Measurements from ENCODE around the gene S1PR2. TPM values are rescaled to one million over a fixed set of nuclear protein-coding genes. Genes with fewer than 3 reads are reported as not detected.
"Not testable (repeated sequence)": the region's sequence is repeated elsewhere in the genome, so short reads cannot be mapped to it uniquely, and the experiment has no call there.

S1PR2 gene
- total RNA-seq, 1 experiment from 2014 or later = 1.7 TPM

DNA sequence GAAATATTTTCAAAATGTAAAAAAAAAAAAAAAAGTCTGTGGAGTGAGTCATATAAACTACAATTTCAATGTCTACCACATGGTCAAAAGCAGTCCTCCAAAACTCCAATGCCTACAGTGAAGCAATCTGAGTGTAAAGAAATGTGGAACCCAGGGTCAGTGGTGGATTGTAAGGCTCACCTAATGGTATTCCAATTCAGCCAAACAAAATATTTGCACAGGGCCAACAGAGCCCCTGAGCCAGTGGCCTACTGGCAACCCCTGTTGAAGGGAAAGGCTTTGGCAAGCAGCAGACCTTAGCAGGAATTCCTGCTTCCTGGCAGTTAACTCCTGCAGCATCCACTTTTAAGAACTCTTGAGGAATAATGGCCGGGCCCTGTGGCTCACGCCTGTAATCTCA, 39.8 kb downstream of the S1PR2 start:
- DNase-seq (ENCODE audit: low spot score) = no peak

DNA sequence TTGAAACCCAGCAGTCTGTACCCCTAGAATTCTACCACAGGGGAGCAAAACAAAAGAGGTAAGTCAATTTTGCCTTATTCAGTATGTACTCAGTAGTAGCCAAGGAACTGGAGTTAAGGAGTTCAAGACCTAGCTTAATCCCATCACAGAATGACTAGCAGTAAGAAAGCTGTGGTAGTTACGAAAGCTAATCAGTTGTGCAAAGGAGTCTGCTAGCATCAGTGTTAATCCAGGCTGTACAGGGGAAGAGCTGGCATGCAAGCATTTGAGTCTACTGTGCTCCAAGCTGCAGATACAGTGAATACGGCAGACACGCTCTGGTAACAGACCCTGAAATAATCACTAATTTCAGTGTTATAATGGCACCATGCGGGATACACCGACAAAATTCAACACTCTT, 41.1 kb downstream of the S1PR2 start:
- DNase-seq (ENCODE audit: low spot score) = no peak

DNA sequence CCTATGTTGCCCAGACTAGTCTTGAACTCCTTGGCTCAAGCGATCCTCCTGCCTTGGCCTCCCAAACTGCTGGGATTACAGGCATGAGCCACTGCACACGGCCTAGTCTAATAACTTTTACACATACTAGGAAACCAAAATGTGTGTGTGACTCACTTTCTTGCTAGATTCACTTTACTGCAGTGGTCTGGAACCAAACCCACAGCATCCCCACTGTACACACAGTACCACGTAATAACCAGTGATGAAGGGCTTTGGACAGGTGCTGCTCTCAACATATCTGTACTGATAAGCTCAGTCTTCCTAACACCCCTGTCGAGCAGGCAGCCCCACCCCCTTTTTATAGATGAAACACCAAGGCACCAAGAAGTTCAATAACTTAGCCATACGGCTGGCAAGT, 41.5 kb downstream of the S1PR2 start:
- no peak for DNase-seq (ENCODE audit: low spot score)

- DNase-seq (ENCODE audit: low spot score) = no peak
These were observed 43.8 kb downstream of the S1PR2 start for GRCh38 chr19:10187315-10187714.

DNA sequence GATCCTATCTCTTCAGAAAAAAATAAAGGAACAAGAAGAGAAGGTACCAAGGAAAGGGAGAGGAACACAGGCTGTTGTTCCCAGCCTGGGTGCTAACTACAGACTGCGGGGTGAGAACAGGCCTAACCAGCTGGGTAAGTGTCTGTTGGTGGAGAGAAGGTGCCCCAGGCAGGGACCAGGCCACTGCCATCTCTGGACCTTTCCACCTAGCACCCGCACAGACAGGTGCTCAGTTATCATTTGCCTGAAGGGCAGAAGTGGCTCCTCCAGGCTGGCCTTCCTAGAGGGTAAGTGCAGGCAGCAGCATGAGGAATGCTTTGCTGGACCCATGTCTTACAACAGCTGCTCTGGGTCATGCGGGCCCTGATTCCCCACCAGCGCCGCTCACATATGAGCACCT, 46.5 kb downstream of the S1PR2 start:
- DNase-seq (ENCODE audit: low spot score) = no peak

- no peak for DNase-seq (ENCODE audit: low spot score)
These were observed 47.2 kb downstream of the S1PR2 start for GRCh38 chr19:10183926-10184325.

DNA sequence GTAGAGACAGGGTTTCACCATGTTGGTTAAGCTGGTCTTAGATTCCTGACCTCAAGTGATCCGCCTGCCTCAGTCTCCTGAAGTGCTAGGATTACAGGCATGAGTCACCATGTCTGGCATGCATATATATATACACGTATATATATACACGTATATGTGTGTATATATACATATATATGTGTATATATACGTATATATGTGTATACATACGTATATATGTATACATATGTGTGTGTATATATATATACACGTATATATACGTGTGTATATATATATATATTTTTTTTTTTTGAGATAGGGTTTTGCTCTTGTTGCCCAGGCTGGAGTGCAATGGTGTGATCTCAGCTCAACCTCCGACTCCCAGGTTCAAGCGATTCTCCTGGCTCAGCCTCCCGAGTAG, 48.3 kb downstream of the S1PR2 start:
- no peak for DNase-seq (ENCODE audit: low spot score)

- DNase-seq (ENCODE audit: low spot score) = no peak
These were observed 49.1 kb downstream of the S1PR2 start for GRCh38 chr19:10182076-10182475.

GRCh38 chr19:10180459-10180858, 50.7 kb downstream of the S1PR2 start:
- DNase-seq (ENCODE audit: low spot score) = no peak

GRCh38 chr19:10180024-10180423, 51.1 kb downstream of the S1PR2 start:
- DNase-seq (ENCODE audit: low spot score) = not testable (repeated sequence)

GRCh38 chr19:10173527-10173926, 57.6 kb downstream of the S1PR2 start:
- peak; percentile 56 for DNase-seq (ENCODE audit: low spot score)

Other genes starting within 250 kb of the S1PR2 start
- gene COL5A3, start 220.8 kb downstream of the S1PR2 start, total RNA-seq (2014; rRNA removed; shearing (Covaris generic)) = 0.02 and 0.22 TPM in 2 replicates
- not detected in 2 replicates for gene RDH8, start 217.8 kb downstream of the S1PR2 start, total RNA-seq (2014; rRNA removed; shearing (Covaris generic))
- gene SHFL, start 145.0 kb downstream of the S1PR2 start, total RNA-seq (2014; rRNA removed; shearing (Covaris generic)) = 16.5 and 20.4 TPM in 2 replicates
- gene ANGPTL6, start 128.7 kb downstream of the S1PR2 start, total RNA-seq (2014; rRNA removed; shearing (Covaris generic)) = 0.47 and 0.86 TPM in 2 replicates
- gene PPAN, start 125.0 kb downstream of the S1PR2 start, total RNA-seq (2014; rRNA removed; shearing (Covaris generic)) = 27.6 and 34.6 TPM in 2 replicates
- 1.5 and 2.9 TPM in 2 replicates for gene P2RY11, start 119.6 kb downstream of the S1PR2 start, total RNA-seq (2014; rRNA removed; shearing (Covaris generic))
- gene EIF3G, start 111.4 kb downstream of the S1PR2 start, total RNA-seq (2014; rRNA removed; shearing (Covaris generic)) = 305 and 379 TPM in 2 replicates
- 99.5 and 132 TPM in 2 replicates for gene DNMT1, start 36.4 kb downstream of the S1PR2 start, total RNA-seq (2014; rRNA removed; shearing (Covaris generic))
- gene MRPL4, start 20.9 kb upstream of the S1PR2 start, total RNA-seq (2014; rRNA removed; shearing (Covaris generic)) = 130 and 157 TPM in 2 replicates
- gene ICAM1, start 39.8 kb upstream of the S1PR2 start, total RNA-seq (2014; rRNA removed; shearing (Covaris generic)) = 0.22 TPM in 1 of 2 replicates, not detected in the other
- 0.09 and 0.24 TPM in 2 replicates for gene ICAM4, start 55.6 kb upstream of the S1PR2 start, total RNA-seq (2014; rRNA removed; shearing (Covaris generic))
- 0.19 and 0.53 TPM in 2 replicates for gene ICAM5, start 58.6 kb upstream of the S1PR2 start, total RNA-seq (2014; rRNA removed; shearing (Covaris generic))
- gene ZGLP1, start 78.5 kb upstream of the S1PR2 start, total RNA-seq (2014; rRNA removed; shearing (Covaris generic)) = 1.3 and 1.5 TPM in 2 replicates
- gene FDX2, start 84.7 kb upstream of the S1PR2 start, total RNA-seq (2014; rRNA removed; shearing (Covaris generic)) = 50.7 and 57.2 TPM in 2 replicates
- gene RAVER1, start 102.2 kb upstream of the S1PR2 start, total RNA-seq (2014; rRNA removed; shearing (Covaris generic)) = 26.8 and 34.9 TPM in 2 replicates
- 3.6 and 8.9 TPM in 2 replicates for gene ICAM3, start 108.3 kb upstream of the S1PR2 start, total RNA-seq (2014; rRNA removed; shearing (Covaris generic))
- gene TYK2, start 149.2 kb upstream of the S1PR2 start, total RNA-seq (2014; rRNA removed; shearing (Covaris generic)) = 59.7 and 112 TPM in 2 replicates
- 260 and 268 TPM in 2 replicates for gene CDC37, start 172.2 kb upstream of the S1PR2 start, total RNA-seq (2014; rRNA removed; shearing (Covaris generic))
- 0.41 and 1.3 TPM in 2 replicates for gene PDE4A, start 189.2 kb upstream of the S1PR2 start, total RNA-seq (2014; rRNA removed; shearing (Covaris generic))